KMS-11 (cell line): ENCODE measurements around the gene EPHB3.

Source experiments
- H2AFZ ChIP-seq: fragments of 200-600 bp; sonication (generic); 2 replicates; pipeline ENCODE4 v1.6.1; 2016; ENCODE audit warnings: antibody characterized with exemption, mixed run types, low read depth
- H3K27ac ChIP-seq: fragments of 200-600 bp; sonication (generic); 2 replicates; pipeline ENCODE4 v1.6.1; 2016; ENCODE audit warnings: mild to moderate bottlenecking, mixed run types
- H3K27me3 ChIP-seq: fragments of 200-600 bp; sonication (generic); 2 replicates; pipeline ENCODE4 v1.6.1; 2017; ENCODE audit warnings: mild to moderate bottlenecking, low read depth, mixed run types, moderate library complexity; ENCODE audit not compliant: insufficient read depth
- H3K36me3 ChIP-seq: fragments of 200-600 bp; sonication (generic); 2 replicates; pipeline ENCODE4 v1.6.1; 2017; ENCODE audit warnings: mild to moderate bottlenecking, mixed run types; ENCODE audit not compliant: insufficient read depth
- H3K4me1 ChIP-seq: fragments of 200-600 bp; sonication (generic); 2 replicates; pipeline ENCODE4 v1.6.1; 2016; ENCODE audit warnings: mild to moderate bottlenecking, low read depth, mixed run types; ENCODE audit not compliant: poor library complexity, severe bottlenecking
- H3K4me2 ChIP-seq: fragments of 200-600 bp; sonication (generic); 2 replicates; pipeline ENCODE4 v1.7.0; 2016; ENCODE audit warnings: mild to moderate bottlenecking, mixed run types
- H3K4me3 ChIP-seq: fragments of 200-600 bp; sonication (generic); IDR thresholded peaks from 2 replicates; pipeline ENCODE4 v1.6.1; 2017; ENCODE audit warnings: low read depth, low read length, mixed read lengths; ENCODE audit not compliant: insufficient read depth
- H3K79me2 ChIP-seq: fragments of 200-600 bp; sonication (generic); 2 replicates; pipeline ENCODE4 v1.6.1; 2016; ENCODE audit warnings: low read depth, mixed run types; ENCODE audit not compliant: insufficient read depth
- H3K9ac ChIP-seq: fragments of 200-600 bp; sonication (generic); 2 replicates; pipeline ENCODE4 v1.6.1; 2016; ENCODE audit warnings: mild to moderate bottlenecking, mixed run types
- H4K20me1 ChIP-seq: fragments of 200-600 bp; sonication (generic); 2 replicates; pipeline ENCODE4 v1.6.1; 2016; ENCODE audit warnings: mild to moderate bottlenecking, mixed run types; ENCODE audit not compliant: insufficient read depth
- TF ChIP-seq, protein P1 (sequence below): fragments of 200-600 bp; sonication (generic); conservative IDR thresholded peaks from 2 replicates; pipeline ENCODE4 v1.6.1; 2017; ENCODE audit warnings: low read depth, mild to moderate bottlenecking, antibody characterized with exemption, low read length, moderate library complexity, mixed read lengths

EPHB3 gene

DNA sequence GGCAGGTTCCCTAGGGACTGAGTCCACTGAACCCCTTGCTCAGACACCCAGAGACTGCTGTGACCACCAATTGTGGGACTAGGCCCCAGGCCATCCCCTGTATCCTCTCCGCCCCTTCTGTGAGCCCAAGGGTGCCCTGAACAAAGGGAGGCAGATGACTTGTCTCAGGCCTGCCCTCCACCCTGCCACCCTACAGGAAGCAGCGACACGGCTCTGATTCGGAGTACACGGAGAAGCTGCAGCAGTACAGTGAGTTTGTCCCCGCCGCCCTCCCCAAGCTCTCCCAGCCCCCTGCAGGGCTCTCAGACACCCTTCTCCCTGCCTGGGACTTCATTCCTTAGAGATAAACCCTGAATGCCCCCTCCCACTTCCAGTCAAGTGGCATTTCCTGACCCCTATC is 16.6 kb downstream of the EPHB3 start:
- Histone ChIP-seq H2AFZ (no peak overlapping the region), H3K4me2 (no peak overlapping the region), H4K20me1 (no peaks in the 10 kb centered on the region), H3K79me2 (no peaks in the 10 kb centered on the region), H3K36me3 (no peaks in the 10 kb centered on the region), H3K4me1 (no peaks in the 10 kb centered on the region), H3K9ac (no peak overlapping the region), H3K27me3 (peaks cover 3% of the 10 kb centered on the region; the same call in 1 of the 2 replicates), H3K4me3 (no peak overlapping the region), H3K27ac (no peak overlapping the region)
- TF ChIP-seq, protein P1, sequence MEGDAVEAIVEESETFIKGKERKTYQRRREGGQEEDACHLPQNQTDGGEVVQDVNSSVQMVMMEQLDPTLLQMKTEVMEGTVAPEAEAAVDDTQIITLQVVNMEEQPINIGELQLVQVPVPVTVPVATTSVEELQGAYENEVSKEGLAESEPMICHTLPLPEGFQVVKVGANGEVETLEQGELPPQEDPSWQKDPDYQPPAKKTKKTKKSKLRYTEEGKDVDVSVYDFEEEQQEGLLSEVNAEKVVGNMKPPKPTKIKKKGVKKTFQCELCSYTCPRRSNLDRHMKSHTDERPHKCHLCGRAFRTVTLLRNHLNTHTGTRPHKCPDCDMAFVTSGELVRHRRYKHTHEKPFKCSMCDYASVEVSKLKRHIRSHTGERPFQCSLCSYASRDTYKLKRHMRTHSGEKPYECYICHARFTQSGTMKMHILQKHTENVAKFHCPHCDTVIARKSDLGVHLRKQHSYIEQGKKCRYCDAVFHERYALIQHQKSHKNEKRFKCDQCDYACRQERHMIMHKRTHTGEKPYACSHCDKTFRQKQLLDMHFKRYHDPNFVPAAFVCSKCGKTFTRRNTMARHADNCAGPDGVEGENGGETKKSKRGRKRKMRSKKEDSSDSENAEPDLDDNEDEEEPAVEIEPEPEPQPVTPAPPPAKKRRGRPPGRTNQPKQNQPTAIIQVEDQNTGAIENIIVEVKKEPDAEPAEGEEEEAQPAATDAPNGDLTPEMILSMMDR: no peak

DNA sequence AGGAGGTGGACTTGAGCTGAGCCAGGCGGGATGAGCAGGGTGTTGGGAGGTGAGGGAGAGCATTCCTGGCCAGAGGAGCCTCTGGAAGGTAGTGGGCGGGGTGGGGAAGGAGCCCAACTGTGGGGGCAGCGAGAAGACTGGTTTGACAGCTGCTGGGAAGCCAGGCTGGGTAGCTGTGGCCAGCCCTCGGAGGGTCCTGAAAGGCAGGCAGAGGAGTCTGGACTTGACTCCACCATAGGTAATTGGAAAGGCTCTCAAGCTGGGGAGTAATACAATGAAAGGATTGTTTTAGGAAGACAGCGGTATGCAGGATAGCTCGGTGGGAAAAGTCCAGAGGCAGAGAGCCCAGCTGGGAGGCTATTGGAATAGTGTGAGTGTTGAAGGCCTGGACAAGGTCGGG is 17.2 kb downstream of the EPHB3 start:
- H4K20me1 ChIP-seq: no peaks in the 10 kb centered on the region
- H3K4me2 ChIP-seq: no peak overlapping the region
- H3K27me3 ChIP-seq: peaks cover 3% of the 10 kb centered on the region; the same call in 1 of the 2 replicates
- no peaks in the 10 kb centered on the region for H3K36me3 ChIP-seq
- TF ChIP-seq, protein P1: no peak
- H3K79me2 ChIP-seq: no peaks in the 10 kb centered on the region
- no peak overlapping the region for H3K4me3 ChIP-seq
- H2AFZ ChIP-seq: no peak overlapping the region
- H3K9ac ChIP-seq: no peak overlapping the region
- H3K27ac ChIP-seq: no peak overlapping the region
- H3K4me1 ChIP-seq: no peaks in the 10 kb centered on the region

DNA sequence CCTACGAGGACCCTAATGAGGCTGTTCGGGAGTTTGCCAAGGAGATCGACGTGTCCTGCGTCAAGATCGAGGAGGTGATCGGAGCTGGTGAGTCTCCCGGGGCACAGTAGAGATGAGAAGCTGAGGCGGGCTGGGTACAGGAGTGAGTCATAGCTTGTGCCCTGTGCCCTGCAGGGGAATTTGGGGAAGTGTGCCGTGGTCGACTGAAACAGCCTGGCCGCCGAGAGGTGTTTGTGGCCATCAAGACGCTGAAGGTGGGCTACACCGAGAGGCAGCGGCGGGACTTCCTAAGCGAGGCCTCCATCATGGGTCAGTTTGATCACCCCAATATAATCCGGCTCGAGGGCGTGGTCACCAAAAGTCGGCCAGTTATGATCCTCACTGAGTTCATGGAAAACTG is 17.9 kb downstream of the EPHB3 start:
- Histone ChIP-seq H3K4me2 (no peak overlapping the region), H3K9ac (no peak overlapping the region), H3K4me3 (no peak overlapping the region), H3K36me3 (no peaks in the 10 kb centered on the region), H3K4me1 (no peaks in the 10 kb centered on the region), H2AFZ (no peak overlapping the region), H4K20me1 (no peaks in the 10 kb centered on the region), H3K27ac (no peak overlapping the region), H3K27me3 (peaks cover 3% of the 10 kb centered on the region; the same call in 1 of the 2 replicates), H3K79me2 (no peaks in the 10 kb centered on the region)
- TF ChIP-seq, protein P1: no peak

DNA sequence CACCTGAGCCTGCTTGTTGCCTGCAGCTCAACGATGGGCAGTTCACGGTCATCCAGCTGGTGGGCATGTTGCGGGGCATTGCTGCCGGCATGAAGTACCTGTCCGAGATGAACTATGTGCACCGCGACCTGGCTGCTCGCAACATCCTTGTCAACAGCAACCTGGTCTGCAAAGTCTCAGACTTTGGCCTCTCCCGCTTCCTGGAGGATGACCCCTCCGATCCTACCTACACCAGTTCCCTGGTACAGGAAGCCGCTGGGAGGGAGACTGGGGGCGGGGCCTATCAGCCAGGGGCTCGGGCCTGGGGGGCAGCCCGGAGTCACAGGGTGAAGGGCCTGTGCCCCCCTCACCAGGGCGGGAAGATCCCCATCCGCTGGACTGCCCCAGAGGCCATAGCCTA is 18.8 kb downstream of the EPHB3 start:
- Histone ChIP-seq H4K20me1 (no peaks in the 10 kb centered on the region), H3K27ac (no peak overlapping the region), H3K4me1 (no peaks in the 10 kb centered on the region), H3K79me2 (no peaks in the 10 kb centered on the region), H2AFZ (no peak overlapping the region), H3K36me3 (no peaks in the 10 kb centered on the region), H3K9ac (no peak overlapping the region), H3K4me2 (no peak overlapping the region), H3K27me3 (peaks cover 6% of the 10 kb centered on the region; the same call in 1 of the 2 replicates), H3K4me3 (no peak overlapping the region)
- TF ChIP-seq, protein P1: no peak
